NCI-H1694 treated with DMSO at 0.1 percent for 48 hours (cell line): ENCODE measurements around the gene TRPM7.
"Not testable (repeated sequence)": the region's sequence is repeated elsewhere in the genome, so short reads cannot be mapped to it uniquely, and the experiment has no call there.

Experiments
- DNase-seq: peaks from one replicate; lab custom pipeline; 2025; lab: John Stamatoyannopoulos, UW

TRPM7 gene, protein sequence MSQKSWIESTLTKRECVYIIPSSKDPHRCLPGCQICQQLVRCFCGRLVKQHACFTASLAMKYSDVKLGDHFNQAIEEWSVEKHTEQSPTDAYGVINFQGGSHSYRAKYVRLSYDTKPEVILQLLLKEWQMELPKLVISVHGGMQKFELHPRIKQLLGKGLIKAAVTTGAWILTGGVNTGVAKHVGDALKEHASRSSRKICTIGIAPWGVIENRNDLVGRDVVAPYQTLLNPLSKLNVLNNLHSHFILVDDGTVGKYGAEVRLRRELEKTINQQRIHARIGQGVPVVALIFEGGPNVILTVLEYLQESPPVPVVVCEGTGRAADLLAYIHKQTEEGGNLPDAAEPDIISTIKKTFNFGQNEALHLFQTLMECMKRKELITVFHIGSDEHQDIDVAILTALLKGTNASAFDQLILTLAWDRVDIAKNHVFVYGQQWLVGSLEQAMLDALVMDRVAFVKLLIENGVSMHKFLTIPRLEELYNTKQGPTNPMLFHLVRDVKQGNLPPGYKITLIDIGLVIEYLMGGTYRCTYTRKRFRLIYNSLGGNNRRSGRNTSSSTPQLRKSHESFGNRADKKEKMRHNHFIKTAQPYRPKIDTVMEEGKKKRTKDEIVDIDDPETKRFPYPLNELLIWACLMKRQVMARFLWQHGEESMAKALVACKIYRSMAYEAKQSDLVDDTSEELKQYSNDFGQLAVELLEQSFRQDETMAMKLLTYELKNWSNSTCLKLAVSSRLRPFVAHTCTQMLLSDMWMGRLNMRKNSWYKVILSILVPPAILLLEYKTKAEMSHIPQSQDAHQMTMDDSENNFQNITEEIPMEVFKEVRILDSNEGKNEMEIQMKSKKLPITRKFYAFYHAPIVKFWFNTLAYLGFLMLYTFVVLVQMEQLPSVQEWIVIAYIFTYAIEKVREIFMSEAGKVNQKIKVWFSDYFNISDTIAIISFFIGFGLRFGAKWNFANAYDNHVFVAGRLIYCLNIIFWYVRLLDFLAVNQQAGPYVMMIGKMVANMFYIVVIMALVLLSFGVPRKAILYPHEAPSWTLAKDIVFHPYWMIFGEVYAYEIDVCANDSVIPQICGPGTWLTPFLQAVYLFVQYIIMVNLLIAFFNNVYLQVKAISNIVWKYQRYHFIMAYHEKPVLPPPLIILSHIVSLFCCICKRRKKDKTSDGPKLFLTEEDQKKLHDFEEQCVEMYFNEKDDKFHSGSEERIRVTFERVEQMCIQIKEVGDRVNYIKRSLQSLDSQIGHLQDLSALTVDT (N-terminal part only)

DNA sequence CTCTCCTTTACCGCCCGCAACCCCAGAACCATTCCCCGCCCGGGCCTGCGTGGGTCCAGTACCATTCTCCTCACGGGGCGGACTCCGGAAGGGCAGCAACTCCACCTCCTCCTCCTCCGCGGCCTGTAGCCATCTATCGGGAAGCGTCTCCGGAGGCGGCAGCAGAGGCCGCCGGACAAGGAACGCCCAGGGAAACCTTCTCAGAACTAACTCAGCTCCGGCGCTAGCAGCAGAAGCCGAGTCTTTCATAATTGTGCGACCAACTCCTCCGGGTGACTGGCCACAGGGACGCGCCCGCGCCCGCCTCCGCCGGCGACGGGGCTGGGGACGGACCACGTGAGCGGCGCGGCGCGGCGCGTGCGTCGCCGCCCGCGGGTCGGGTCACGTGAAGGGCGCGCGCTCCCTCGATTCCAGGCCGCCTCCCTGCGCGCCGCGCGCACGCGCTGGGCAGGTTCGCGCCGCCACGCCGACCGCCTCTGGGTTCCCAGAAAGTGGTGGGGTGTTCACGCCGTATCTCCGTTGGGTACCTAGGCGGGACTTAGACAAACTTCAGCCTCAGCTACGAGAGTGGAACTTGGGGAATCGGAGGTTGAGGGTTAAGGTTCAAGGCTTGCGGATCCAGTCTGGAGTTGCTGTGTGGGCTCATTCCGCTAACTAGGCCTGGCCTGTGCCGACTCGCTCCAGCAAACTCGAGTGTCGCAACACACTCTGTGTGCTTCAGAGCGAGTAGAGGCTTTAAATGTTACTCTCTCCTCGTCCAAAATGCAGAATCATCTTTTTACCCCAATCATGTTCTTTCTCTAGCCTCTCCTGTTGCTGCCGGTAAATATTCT is at the start of gene TRPM7:
Gene TRPM7, minus strand, starts transcription at position 329 of the 833 bp plus-strand sequence. Its CDS starts 264 bp downstream, at position 65.
- peak; percentile 61 for DNase-seq

DNA sequence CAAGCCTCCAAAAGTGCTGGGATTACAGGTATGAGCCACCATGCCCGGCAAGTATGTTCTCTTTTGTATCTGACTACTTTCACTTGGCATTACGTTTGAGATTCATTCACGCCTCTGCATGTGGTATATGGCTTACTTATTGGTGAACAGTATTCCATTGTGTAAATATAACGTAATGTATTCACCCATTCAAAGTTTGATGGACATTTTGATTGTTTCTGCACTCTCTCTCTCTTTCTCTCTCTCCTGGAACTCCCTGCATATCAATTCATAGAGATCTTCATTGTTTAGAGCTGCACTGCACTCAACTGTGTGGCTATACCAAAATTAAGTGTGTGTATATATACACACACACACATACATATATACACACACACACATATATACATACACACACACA is 48.6 kb upstream of the TRPM7 start:
- no peak for DNase-seq

DNA sequence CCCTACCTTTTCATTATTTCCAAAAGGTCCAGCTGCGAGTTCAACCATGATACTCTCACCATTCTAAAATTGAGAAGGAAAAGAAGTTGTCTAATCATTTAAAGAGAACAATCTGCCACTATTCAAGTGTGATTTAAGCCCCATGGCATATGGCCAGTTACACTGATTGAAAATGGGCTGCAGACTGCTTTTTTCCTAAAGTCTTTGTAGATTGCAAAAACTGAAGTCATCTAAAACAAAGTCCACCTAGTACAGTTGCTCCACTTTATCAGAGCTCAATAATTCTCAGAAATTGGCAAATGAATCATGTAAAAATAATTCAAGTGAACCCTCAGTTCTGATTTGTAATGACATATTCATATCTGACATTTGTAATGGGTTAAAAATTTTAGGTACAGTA is 39.7 kb upstream of the TRPM7 start:
- no peak for DNase-seq

DNA sequence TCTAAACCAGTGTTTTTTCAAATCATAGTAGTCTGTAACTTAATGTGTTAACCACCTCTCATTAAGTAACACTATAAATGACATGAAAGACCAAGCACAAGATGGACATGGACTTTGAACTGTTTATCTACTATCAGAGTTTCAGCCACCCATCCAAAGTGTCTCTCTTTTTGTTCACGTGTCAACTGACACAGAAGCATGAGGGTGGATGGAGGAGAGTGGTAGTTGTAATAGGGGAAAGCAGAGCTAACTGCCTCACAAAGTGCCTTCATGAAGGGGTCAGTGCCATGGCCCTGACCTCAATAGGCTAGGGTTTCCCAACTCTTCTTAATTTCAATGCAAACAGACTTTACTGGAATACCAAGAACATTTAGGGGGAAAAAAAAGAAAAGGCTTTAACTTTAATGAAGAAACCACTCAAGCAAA is 32.1 kb upstream of the TRPM7 start:
- DNase-seq, result no peak

DNA sequence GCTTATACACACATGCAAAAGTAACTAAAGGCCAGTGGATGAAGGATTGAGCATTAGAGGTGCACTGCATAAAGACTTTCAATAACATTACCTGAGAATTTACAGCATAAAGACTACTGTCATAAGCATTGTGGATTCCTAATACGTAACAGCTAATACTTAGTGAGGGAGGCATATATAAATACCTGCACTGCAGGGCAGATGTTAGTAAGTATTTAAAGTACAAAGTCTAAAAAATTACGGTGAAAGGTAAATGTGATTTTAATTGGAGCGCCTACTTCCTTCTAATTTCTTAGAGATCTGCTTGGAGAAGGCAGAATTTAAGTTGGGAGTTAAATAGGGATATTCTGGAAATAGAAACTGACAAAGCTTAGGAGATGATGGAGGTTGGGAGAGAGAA is 25.4 kb upstream of the TRPM7 start:
- DNase-seq, result no peak

DNA sequence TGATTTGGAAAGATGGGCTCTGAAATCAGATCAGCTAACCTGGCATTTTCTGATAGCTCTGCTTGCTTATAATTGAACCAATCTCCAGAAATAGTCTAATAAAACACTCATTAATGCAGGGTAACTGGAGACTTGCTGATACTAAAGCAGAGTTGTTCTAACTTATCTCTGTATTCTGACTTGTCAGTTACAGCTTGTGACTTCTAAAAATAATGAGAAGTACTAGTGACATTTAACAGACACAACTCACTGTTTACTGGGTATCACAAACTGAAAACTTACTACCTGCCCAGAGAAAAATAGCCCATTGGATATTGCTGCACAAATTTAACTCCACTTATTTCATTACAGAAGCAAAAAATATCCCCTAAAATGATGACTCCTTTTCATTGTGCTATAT is 24.0 kb upstream of the TRPM7 start:
- no peak for DNase-seq

DNA sequence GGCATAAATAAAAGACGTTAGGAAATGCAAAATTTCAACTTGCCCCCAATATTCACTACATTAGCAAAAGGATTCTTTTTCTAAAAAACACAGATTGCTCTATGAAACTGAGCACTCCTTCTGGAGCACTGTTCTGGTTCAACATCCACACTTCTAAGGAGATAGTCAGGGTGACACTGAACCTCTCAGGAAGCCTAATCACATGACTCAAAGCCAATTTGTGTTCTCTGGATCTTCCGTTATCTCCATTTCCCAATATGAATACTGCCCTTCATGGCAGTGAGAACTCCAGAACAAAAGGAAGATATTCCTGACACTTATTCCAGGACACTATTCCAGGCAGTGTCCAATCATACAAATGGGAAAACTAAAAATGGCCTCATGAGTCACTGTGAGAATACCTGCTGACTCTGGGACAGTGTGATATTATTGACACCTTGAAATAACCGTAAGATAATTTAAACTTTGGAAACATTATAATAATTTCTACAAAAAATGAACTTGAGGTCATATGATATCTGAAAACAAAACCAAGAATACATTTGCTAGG is 21.4 kb upstream of the TRPM7 start:
- DNase-seq, result no peak

DNA sequence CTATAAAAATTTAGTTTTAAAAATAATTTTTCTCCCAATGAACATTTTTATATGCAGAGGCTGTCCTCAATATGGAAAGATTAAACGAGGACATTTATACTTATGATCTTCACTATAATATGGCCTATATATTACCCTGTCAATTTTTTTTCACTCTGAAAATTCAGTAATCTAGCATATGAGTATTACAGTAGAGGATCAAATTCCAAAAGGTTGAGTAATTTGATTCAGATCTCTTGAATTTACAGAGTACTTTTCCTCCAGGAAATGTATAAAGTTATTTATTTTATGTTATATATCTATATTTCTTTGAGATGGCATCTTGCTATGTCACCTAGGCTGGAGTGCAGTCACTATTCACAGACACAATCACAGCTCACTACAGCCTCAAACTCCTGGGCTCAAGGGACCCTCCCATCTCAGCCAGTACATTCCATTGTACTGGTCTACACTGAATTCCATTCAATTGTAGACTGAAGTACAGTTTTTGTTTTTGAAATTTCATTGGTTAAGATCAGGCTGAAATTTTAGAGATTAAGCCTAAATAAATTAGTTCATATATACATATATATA is 16.3 kb upstream of the TRPM7 start:
- DNase-seq, result no peak

DNA sequence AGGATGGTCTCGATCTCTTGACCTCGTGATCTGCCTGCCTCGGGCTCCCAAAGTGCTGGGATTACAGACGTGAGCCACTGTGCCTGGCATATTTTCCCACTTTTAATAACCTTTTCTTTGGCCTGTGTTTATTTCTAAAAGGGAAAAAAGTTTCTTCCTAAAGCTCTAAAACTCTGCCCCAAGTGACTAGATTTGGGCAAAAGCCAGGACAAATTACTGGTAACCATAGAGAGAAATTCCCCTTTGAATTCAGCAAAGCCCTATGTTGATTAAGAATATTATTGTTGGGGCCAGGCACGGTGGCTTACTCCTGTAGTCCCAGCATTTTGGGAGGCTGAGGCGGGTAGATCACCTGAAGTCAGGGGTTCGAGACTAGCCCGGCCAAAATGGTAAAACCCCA is 11.5 kb upstream of the TRPM7 start:
- DNase-seq, result no peak

DNA sequence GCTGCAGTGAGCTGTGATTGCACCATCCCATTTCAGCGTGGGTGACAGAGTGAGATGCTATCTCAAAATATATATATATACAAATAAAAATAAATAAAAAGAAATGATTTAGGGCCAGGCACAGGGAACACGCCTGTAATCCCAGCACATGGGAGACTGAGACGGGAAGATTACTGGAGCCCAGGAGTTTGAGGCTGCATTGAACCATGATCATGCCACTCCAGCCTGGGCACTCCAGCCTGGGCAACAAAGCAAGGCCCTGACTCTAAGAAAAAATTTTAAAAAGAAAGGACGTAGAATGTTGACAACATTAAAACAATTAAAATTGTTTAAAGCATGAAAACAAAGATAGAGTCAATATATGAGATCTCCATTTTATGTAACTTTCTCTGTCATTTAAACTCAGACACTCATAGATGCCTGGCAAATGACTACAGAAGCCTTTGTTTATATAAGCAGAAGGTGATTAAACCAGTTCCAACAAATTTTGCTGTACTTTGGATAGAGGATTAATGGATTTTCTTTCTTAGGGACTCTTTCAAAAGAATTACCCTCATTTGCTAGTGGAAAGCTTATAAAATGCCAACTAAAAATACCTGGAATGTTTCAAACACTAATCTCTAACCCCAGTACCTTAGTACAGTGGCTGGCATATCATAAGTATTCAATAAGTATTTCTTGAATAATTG is 10.7 kb upstream of the TRPM7 start:
- DNase-seq, result no peak

DNA sequence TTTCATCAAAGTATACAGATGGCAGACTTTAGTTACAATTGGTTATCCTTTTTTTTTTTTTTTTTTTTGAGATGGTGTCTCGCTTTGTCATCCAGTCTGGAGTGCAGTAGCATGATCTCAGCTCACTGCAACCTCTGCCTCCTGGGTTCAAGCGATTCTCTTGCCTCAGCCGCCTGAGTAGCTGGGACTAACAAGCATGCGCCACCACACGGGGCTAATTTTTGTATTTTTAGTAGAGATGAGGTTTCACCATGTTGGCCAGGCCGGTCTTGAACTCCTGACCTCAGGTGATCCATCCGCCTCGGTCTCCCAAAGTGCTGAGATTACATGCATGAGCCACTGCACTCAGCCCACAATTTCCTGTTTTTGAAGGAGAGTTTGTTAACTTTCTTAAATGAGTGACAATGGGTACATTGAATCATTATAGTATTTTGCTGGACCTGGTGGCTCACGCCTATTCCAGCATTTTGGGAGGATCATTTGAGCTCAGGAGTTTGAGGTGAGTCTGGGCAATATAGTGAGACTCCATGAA is 8.1 kb upstream of the TRPM7 start:
- not testable (repeated sequence) for DNase-seq

DNA sequence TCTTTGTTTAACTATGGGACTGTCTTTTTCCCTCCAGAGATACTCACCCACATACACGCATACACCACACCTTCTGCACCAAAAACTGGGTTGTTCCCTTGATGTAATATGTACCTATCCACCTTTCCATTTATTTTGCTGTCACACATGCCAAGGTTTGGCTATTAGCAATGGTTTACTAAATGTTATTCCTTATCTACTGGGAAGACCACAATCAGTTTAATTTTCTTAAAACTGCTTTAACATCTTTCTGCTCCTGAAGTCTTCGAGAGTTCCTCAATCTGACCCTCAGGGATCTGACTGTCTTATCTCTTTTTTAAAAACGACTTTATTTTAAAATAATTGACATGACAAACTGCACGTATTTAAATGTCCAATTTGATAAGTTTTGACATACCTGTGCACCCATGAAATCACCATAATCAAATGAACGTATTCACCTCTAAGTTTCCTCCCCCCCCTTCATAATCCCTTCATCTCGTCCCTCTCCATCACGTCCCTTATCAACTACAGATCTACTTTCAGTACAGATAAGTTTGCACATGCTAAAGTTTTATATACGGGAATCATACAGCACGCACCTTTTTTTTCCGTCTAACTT is 805 bp upstream of the TRPM7 start:
- DNase-seq, result no peak

DNA sequence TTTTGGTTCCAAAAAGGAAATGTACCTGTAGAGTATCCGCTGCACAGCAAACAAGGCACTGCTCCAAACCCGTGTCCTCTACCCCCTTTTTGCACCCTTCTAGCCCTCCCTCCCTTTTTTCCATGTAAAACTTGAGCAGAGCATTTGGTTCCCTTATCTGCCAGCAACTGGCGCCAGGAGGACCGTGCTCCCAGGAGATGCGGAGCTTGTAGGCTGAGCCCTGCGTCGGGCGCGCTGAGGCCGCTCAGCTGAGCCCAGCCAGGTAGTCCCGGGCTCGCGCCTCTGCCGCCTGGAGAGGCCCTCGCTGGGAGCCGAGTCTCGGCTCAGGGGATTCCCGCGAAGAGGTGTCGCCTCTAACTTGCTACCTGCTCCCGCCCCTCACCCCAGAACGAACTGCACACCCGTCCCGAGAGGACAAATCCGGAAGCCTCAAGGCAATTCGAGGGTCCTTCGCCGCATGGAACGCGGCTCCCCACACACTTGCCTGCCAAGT is 575 bp downstream of the TRPM7 start:
- peak; percentile 46 for DNase-seq

DNA sequence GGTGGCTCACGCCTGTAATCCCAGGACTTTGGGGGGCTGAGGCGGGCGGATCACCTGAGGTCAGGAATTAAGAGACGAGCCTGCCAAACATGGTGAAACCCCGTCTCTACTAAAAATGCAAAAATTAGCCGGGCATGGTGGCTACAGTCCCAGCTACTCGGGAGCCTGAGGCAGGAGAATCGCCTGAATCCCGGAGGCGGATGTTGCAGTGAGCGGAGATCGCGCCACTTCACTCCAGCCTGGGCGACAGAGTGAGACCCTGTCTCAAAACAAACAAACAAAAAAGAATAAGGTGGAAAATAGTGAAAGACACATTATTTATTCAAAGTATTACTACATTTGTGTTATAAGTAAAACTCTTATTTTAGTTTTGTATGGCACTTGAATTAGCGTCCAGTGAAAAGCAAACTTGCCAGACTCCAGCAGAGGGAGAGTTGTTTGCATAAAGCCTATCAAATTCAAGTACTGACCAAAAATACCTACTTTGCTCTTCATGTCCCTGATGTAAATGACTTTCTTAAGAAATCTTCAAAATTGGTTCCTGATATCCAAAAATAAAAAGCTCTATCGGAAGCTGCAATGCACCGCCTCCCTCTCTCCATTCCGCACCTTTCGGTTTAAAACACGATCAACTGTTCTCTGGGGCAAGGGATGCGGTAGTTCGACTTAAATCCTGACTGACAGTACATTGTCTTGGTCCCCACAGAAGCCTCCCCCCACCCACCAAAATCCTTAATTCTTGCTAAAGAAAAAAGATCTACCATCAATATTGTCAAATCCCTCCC is 1.2 kb downstream of the TRPM7 start:
- no peak for DNase-seq

DNA sequence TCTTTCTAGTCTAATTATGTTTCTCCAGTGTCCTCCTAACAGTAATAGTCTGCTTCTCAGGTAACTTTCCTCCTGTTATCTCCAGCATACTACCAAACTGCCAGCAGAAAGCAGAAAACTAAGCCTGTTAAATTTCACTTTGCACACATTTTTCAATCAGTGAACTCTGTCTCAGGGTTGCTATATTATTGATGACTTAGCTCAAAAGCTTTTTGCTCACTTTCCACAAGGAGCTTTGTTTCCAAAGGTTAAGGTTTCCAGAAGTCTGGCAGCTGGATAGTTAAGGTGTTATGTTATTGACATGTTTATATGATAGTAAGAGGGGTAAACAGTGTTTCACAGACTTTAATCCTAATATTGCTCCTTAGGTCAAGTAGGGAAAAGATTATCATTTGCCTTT is 5.1 kb downstream of the TRPM7 start:
- no peak for DNase-seq

DNA sequence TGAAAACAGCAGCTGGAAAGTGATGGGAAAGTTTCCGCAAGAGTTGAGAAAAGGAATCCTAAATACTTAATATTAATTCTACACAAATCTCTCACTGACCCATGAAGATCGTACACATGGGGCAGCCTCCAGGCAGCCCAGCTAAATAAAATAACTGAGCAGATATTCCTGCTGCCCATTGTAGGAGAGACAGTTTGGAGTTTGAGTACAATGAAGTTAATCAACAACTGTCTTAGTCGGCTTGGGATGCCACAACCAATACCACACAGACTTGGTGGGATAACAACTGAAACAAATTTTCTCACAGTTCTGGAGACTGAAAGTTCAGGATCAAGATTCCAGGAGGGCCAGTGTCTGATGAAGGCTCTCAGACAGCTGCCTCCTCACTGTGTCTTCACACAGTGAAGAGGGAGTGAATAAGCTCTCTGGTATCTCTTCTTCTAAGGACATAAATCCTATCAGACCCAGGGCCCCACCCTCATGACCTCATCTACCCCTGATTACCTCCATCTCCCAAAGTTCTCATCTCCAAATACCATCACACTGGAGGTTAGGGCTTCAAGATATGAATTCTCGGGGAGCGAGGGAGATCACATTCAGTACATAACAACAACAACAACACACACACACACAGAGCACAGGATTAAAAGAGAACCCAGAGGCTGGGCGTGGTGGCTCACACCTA is 9.7 kb downstream of the TRPM7 start:
- no peak for DNase-seq

DNA sequence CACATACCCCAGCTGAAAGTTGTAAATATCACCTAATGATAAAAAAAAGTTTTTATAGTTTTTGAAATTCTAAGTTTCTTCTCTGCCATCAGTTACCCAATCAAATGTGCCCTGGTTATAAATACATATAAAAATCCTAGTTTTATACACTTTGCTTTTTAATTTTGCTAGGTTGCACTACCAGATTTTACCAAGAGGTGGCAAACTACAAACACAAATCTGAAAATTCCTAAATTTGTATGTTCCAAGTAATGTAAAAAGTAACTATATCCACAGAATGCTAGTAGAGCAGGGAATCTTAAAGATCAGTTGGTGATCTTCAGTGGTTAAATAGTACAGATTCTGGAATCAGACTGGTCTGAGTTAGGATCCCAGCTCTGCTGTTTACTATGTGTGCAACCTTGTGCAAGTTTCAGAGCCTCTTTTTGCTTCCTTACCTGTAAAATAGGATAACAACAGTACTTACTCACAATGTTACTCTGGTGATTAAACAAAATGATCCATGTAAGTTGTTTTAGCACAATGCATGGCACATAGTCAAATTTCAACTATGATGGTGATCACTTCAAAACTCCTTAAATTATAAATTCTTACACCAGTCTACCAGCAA is 11.0 kb downstream of the TRPM7 start:
- DNase-seq, result no peak
